HG02973 (cell line): ENCODE measurements around the gene TRPV4.

ENCODE experiments used
- ATAC-seq: cut with Tn5 transposase; IDR thresholded peaks from one replicate; pipeline ENCODE4 v1.9.1; 2021; ENCODE audit warnings: moderate library complexity; ENCODE audit not compliant: unreplicated experiment

The TRPV4 gene

DNA sequence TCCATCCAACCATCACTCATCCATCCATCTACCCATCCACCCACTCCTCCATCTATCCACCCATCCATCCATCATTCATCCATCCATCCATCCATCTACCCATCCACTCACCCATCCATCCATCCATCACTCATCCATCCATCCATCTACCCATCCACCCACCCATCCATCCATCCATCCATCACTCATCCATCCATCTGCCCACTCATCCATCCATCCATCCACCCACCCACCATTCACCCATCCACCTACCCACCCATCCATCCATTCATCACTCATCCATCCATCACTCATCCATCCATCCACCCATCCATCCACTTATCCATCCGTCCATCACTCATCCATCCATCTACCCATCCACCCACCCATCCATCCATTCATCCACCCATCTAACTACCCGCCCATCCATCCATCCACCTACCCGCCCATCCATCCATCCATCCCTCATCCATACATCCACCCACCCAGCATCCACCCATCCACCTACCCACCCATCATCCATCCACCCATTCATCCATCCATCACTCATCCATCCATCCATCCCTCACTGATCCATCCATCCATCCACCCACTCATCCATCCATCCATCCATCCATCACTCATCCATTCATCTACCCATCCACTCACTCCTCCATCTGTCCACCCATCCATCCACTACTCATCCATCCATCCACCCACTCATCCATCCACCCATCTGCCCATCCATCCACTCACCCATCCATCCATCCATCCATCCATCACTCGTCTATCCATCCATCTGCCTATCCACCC is 24.1 kb downstream of the TRPV4 start:
- no peak for ATAC-seq

DNA sequence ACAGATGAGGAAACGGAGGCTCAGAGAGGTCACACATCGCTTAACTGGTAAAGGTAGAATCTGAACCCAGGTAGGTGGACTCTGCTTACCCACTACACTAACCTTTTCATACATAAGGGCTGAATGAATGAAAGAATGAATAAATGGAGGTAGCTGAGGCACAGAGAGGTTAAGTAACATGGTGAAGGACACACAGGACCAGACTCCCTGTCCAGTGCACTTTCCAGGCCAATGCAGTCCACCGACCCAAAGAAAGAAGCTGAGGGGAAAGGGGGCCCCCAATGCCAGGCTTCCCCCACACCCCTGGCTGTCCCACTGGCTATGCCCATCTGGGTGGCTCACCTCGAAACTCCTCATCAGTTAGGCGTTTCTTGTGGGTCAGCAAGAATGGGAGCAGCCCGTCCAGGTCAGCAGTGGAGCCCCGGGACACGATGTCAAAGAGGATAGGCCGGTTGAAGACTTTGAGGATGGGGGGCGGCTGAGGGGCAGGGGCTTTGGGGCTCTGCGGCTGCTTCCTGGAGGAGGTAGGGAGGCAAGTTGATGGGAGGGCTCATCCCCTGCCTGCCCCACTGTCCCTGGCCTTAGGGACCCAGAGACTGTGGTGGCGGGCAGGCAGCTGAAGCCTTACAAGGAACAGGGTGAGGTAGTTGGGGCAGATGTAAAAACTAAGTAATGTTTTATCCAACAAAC is 25.1 kb downstream of the TRPV4 start:
- no peak for ATAC-seq

DNA sequence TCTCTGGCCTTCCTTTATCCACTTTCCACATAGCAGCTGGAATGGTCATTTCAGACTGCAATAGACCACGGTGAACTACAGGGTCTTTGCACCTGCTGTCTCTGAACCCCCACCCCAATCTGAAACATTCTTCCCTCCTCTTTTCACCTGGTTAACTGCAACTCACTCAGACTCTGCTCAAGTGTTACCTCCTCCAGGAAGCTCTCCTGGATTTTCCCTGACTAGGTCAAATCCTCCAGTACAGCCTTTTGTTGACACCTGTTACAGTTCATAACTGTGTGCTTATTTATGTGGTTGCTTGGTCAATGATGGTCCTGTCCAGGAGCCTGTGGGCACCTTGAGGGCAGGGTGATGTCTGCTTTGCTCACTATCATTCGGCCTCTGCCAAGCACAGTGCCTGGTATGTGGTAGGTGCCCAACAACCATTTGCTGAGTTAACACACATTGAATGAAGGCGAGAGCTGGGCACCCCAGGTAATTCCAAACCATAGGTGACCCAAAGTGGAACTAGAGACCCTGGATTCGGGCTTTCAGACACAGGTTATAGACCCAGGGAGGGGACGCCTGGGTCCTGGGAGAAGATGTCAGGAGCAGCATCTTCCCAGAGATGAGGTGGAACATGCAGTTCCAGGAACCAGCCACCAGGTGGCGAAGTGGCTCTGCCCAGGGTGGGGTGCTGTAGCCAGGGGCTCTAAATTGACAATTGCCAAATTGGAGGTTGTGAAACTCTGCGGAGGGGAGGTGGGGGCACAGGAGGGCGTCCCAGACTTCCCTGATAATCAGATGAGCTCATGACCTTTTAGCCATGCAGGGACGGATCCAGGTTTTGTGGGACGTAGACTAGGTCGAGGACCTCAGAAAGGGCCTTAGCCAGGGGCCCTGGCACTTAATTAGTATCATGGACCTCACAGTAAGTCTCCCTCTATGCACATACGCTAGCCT is 28.1 kb downstream of the TRPV4 start:
- ATAC-seq, result no peak

DNA sequence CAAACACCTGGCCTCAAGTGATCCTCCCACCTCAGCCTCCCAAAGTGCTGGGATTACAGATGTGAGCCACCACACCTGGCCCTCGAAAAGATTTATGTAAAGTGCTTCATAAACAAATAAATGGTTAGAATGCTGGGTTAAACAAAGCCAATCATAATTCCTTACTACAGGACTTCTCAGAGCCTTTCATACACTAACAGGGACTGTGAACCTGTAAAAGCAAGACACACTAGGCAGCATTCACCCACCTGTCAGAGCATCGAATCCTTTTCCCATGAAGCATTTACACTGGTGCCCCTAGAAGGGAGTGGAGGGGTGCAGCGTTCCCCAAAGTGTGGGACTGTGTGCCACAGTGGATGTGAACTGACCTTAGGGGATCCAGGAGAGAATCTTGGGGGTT is 29.5 kb downstream of the TRPV4 start:
- ATAC-seq, result no peak

DNA sequence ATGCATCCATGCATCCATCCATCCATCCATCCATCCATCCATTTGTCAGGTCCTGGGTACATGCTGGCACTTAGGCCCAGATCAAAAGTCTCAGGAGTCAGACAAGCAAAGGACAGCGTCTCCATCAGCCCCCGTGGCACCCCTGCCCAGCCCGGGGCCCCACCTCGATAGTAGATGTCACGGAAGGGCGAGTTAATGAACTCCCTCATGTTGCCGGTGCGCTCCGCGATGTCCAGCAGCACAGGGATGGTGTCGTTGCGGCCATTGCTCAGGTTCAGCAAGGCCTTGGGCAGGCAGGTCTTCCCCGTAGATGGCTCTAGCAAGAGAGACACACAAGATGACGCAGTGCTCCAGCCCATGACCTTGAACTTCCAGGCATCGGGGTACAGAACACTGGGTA is 30.4 kb downstream of the TRPV4 start:
- ATAC-seq, result no peak

DNA sequence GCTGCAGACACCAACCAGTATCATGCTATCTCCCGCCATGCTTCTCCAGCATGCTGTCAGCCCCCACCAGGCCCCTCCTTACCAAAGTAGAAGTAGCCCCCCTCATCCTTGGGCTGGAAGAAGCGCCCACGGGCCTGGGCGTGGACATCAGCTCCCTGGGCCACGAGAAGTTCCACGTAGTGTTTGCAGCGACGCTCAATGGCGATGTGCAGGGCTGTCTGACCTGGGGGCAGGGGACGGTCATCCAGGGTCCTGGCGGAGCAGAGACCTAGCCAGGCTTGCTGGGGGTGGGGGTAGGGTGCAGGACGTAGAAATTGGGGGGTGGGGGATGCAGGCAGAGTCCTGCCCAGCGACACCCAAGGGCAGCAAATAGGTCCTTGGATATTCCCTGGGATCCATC is 32.7 kb downstream of the TRPV4 start:
- no peak for ATAC-seq

DNA sequence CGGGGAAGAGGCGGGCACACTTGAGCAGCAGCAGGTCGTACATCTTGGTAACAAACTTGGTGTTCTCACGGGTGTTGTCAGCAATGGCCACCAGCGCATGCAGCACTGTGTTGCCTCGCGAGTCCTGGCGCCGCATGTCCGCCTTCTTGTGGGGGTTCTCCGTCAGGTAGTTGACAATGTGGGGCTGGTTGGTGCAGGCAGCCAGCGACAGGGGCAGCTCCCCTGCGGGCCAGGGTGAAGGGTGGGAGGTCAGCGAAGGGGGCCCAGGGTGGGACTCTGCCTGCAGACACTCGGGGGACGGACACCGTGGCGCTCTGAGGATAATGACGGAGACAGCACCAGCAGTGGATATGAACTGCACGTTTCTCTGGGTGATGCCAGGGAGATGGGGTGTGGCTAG is 34.5 kb downstream of the TRPV4 start:
- ATAC-seq, result no peak

DNA sequence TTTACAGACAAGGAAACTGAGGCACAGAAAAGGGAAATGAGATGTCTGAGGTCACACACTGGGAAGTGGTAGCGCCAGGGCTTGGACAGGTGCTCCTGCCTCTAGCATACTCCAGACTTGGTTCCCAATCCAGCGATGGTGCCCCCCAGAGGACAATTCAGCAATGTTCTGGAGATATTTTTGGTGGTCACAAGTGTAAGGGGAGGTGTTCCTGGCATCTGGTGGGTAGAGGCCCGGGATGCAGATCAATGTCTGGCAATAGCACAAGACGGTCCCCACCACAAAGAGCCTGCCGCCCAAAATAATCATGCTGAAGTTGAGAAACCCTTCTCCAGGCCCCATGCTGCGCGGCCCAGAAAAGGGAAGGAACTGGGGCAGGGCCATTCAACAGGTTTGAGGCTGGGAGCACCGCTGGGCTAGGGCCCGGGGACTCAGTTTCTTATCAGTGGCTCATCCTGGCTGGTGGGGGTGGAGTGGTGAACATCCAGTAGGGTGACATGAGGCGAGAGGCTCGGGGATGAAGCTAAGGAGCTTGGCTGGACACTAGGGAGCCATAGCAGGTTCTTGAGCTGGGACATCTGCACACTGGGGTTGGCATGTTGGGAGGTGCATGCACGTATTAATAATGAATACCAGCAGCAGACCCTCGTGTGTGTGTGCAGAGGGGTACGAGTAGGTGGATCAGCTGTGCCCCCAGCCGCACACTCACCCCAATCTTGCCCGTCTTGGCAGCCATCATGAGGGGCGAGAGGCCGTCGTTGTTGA is 35.1 kb downstream of the TRPV4 start:
- ATAC-seq, result no peak

DNA sequence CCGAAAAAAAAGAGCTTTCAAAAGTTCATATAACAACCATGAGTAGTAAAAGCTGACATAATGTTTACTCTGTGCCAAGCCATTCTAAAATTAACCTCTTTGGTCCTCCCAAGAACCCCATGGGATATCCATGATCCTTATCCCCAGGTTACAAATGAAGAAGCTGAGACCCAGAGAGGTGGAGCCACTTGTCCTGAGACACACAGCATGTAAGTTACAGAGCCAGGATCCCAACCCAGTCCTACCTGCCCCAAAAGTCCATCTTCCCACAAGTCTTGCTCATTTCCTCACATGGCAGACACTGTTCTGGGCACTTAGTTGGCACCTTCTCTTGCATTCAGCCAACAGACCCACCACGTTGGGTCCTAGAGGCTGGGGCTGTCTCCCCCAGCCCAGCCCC is 37.1 kb downstream of the TRPV4 start:
- ATAC-seq, result no peak

DNA sequence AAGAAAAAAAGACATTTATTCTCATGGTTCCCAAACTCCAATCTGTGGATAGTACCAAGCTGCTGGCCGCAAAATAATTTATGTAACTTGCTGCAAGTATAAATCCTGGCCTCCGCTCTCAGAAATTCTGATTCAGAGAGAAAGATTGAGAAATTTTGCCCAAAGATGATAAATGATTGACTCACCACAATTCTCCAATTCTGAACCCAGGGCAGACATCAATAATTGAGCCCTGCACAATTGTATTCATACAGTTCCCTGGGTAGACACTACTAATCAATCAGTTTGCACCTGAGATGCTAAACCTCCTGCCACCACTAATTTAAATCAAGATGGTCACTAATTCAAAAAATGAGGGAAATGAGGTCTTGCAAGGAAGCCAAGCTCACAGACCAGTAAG is 38.2 kb downstream of the TRPV4 start:
- no peak for ATAC-seq

DNA sequence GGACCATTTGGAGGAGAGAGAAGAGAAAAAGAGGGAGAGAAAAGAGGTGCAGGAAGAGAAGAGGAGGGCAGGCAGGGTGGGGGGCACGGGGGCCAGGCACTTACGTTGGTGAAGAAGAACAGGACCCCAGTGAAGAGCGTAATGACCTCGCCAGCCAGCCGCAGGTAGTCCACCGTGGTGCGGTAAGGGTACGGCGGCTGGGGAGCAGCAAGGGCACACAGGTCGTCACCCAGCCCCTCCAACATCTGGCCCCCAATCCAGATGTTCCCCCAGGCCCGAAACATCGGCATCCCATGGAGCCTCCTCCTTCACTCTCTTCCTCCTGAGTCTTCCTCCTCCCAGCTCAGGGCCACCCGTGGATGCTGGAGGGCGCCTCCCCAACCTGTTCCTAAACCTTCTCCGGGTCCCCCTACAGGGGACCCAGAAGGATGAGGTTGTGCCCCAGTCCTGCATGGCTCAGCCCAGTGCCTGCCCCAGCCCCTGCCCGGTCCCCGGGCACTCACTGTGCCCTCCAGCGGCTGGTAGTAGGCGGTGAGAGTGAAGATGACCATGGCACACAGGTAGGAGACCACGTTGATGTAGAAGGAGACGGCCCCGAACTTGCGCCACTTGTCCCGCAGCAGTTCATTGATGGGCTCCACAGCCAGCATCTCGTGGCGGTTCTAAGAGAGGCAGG is 39.2 kb downstream of the TRPV4 start:
- no peak for ATAC-seq

DNA sequence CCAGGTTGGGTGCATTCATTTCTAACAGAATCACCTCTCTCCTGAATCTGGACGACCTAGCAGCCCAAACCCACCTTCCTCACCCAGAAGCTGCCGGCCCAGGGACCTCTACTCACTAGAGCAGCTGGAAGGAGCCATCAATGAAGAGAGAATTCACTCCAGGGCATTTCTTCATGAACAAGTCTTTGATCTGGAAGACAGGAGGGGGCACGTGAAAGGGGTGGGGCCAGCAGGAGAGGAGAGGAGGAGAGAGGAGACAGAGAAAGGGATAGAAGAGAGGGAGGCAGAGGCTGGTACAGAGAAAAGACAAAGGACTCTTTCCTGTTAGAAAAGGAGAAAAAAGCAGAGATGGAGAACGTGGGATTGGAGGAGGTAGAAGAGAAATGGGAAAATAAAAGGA is 39.8 kb downstream of the TRPV4 start:
- ATAC-seq, result no peak

DNA sequence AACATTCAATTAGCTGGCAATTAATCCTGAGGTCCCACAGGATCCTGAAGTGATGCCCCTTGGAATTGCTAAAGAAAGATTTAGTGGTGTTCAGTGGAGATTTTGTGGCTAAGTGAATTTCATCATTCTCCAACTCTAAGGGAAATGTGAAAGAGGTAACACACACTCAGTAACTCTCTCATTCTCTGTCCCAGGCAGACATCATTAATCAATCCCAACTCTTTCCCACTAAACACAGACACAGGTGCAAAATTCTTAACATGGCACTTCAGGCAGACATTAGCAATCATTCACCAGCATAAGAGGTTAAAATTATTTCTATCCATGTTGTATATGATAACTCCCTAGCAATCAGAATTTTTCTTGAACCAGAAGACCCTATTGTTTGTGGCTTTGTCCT is 40.2 kb downstream of the TRPV4 start:
- ATAC-seq, result no peak

DNA sequence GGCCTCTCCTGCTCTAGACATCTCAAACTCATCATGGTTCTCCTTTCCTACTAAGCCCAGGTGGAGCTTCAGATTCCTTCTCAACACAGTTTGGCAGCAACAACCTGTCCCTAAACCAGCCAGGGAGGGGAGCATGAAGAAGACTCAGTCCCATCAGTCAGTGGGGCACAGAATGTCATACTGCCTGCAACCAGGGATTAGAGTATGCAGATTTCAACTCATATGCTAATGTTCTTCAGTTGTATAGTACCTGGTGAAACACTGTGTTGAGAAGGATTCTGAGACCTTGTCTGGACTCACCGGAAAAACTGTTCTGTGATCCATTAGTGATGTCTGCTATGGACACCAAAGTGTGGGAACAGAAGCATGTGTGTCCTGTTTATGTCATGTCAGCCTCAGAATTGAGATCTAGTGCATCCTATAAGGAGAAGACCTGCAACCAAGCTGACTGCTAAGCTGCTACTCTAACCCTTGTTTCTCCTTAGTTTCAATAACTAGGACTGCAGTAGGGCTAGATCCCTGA is 43.6 kb downstream of the TRPV4 start:
- no peak for ATAC-seq

DNA sequence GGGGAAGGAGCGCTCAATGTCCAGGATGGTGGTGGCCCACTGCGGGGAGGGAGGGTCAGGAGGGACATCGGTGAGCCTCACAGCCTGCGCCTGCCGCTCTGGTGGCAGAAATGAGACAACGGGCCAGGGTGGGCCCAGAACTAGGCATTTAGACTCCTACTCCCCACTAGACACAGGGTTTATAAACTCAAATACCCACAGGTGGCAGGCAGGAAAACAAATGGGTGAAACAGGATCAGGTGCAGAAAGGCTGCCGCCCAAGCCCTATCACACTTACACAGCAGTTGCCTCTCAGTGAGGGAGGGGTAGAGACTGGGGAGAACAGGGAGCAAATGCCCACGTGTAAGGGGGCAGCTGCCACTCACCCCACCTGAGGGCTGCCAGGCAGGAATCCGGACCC is 46.4 kb downstream of the TRPV4 start:
- ATAC-seq, result no peak

DNA sequence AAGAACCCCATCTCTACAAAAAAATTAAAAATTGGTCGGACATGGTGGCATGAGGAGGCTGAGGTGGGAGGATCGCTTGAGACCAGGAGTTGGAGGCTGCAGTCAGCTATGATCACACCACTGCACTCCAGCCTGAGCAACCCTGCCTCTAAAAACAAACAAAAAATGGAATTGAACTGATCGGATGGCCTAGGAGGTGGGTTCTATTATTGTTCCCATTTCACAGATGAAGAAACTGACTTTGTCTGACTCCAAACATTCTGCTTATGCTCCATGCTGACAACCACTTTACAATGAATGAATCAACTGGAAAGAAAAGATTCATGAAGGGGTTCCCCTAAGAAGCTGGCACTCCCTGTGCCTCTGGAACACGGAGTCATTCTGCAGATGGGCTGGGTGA is 47.3 kb downstream of the TRPV4 start:
- no peak for ATAC-seq

DNA sequence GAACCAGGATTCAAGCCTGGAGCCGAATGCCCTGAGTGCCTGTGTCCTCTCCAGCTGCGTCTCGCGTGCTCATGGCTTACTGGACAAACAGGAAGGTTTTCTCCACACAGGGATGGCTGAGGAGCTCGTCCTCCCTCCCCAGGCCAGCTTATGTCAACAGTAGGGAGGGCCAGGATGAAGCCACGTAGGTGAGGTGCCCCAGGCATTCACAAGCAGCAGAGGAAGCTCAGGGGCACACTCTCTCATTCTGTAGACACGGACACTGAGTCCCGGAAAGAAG is 49.3 kb downstream of the TRPV4 start:
- no peak for ATAC-seq

DNA sequence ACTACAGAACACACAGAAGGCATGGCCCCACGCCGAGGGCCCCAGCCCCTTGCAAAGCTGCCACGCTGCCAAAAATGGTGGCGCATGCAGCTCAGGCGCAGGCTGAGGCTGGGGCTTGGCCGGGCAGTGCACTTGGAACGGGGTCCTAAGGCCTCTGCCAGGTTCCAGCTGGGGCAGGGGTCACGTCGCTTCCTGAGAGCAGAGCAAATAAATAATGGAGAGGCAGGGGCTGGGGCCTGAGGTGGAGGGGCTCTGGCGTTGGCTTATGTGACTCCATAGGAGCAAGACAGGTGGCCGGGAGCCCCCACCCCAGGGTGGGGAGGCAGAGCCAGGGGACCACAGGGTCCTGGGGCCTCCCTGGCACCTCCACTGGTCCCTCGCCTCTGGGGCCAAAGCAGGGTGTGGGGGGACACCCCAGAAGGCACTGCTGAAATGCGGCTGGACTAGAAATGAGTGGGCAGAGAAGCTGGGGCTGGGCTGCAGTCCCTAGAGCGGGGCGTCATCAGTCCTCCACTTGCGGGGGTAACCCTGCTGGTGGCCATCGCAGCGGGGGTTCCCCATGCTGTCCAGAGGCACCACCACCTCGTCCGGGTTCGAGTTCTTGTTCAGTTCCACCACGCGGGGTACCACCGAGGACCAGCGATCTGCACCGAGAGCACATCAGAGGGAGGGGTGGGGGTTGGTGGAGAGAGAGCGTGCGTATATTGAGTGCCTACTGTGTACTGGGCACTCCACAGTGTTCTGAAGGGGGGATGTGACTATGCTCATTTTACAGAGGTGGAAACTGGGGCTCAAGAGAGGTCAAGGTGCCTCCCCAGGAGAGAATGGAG is 49.8 kb downstream of the TRPV4 start:
- no peak for ATAC-seq

DNA sequence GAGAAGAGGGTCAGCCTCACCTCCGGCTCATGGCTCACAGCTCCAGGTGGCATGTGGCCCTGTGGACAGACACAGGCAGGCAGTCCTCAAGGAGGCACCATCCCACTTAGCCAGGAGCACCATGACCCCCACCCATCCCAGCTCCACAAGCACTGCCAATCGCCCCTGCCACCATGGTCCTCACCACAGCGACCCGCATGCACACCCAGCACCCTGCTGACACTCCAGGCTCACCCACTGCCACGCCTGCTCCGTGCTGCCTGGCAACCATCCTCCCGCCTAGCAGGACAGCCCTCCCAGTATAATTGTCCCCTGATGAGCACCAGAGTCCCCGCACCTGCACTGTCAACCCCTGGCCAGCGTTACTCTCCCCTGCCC is 50.9 kb downstream of the TRPV4 start:
- ATAC-seq, result no peak
